Stimulated activated naive CD8-positive, alpha-beta T cell treated with anti-CD3 and anti-CD28 coated beads, Interleukin-15, Interleukin-2, amounts not matched to agents 100 U/mL and 50 U/mL, for 24 hours (primary cell): ENCODE results near the gene ST6GALNAC5.
"Not testable (repeated sequence)": the region's sequence is repeated elsewhere in the genome, so short reads cannot be mapped to it uniquely, and the experiment has no call there.

ENCODE experiments used
- ATAC-seq: fragments of 150-1000 bp; cut with Tn5 transposase; one replicate; pipeline ENCODE4 v1.10.0; 2021
- DNase-seq: peaks from one replicate; pipeline ENCODE4 v3.0.0; 2021

The ST6GALNAC5 gene

GRCh38 chr1:76866566-76866965 lies 714 bp upstream of the ST6GALNAC5 start:
- DNase-seq (no peak), ATAC-seq (no peak)

DNA sequence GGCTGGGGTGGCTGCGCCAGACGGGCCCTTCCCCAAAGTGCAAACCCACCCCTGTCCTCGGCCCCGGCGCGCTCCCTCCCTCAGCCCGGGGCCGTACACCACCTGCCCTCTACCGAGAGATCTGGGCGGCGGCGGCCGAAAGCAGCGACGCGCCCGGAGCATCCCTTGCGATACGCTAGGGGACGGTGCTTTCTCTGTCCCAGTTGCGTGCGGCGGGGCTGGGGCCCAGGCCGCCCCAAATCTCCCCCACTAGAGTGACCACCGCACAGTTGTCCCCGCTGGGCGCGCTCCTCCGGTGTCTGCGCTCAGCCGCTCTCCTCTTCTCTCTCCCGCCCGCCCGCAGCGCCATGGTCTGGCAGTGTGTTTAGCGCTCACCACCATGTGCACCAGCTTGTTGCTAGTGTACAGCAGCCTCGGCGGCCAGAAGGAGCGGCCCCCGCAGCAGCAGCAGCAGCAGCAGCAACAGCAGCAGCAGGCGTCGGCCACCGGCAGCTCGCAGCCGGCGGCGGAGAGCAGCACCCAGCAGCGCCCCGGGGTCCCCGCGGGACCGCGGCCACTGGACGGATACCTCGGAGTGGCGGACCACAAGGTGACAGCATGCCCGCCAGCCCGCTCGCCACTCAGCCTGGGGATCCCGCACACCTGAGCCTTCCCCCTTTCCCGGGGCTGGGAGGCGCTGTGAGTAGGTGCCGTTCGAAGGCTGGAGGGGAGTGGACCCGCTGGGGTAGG lies 1.0 kb downstream of the ST6GALNAC5 start:
- DNase-seq (peak; percentile 34), ATAC-seq (peak; percentile 72)

- DNase-seq: peak; percentile 4
These were observed 1.6 kb downstream of the ST6GALNAC5 start for GRCh38 chr1:76868916-76869315.

DNA sequence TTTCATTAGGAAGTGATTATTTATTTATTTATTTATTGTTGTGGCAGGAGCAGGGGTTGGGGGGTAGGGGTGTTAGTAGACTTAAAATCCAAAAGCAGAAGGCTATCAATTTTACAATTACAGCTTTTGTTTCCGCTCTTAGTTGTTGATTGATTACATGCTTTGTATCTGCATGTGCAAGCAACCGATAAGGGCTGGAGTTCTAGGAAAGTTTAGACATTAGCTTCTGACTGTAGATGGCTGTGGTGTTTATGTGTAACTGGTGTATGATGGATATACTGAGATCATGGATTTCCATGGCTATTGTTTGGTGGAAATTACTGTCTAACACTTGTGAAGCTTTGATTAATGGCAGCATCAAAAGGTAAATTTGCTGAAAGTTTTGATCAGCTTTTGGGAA lies 2.8 kb downstream of the ST6GALNAC5 start:
- no peak for ATAC-seq
- no peak for DNase-seq

More at GRCh38 chr1:76868916-76869315, 1.6 kb downstream of the ST6GALNAC5 start:
- ATAC-seq: no peak

- DNase-seq (no peak), ATAC-seq (no peak)
These were observed 4.2 kb downstream of the ST6GALNAC5 start for GRCh38 chr1:76871355-76871974.

DNA sequence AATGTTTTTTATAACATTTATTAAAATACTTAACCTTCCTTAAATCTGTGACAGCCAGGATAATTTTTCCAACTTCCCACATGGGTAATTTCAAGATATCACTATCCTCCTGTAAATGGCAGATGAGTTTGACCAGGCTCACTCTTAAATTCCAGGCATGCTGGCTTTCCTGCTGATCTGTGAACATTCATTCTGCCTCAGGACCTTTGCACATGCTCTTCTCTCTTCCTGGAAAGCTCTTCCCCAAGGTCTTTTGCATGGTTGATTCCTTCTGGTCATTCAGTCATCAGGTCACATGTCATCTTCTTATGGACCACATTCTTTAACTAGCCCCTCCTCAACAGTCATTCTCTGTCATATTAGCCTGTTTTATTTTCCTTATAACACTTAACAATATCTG lies 5.7 kb downstream of the ST6GALNAC5 start:
- DNase-seq: no peak

GRCh38 chr1:76876655-76877395 lies 9.5 kb downstream of the ST6GALNAC5 start:
- no peak for DNase-seq
- no peak for ATAC-seq

More for the DNA sequence above, 5.7 kb downstream of the ST6GALNAC5 start:
- no peak for ATAC-seq

DNA sequence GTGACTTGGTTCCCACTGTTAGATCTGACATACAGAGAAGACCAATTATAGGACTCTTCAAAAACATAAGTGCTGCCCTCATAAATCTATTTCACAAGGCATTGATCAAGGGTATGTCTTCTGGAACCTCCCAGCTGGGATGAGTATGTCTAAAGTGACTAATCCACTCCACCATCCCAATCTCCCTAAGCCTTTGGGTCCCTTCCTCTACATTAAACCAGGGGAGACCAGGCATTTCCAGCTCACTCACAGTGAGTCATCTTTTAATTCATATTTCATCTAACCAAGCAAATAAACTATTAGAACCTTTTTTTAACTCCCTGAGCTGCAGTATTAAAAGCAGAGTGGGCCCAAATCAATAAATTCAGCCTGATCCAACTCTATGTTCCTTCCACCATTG lies 11.7 kb downstream of the ST6GALNAC5 start:
- not testable (repeated sequence) for DNase-seq, ATAC-seq

GRCh38 chr1:76881762-76882161 lies 14.5 kb downstream of the ST6GALNAC5 start:
- ATAC-seq: no peak

DNA sequence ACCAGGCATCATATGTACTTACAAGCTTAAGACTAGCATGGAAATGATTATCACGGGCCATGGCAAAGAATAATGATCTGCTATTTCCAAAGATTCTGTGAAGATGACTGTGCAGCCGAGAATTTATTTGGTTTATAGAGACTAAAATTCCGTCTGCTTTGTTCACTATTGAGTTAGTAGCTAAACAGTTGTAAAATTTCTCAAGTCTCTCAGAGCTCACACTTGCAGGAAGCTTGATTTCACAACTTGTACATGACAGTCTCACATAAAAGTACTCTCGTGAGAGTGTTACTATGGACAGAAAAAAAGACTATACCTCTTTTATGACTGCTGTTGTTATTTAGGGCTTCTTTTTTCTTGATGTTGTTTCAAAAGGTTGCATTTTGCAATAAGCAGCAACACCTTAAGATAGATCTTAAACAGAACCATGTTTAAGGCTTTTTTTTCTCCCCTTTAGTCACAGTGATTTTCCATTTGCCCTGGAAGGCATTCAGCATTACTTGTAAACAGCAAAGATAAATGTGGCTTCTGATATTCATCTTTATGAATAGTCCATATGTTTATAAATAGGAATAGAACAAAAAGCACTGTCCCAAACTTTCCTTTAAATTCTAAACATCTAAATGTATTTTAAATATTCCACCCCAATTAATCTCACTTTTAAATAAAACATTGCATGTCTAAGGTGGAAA lies 24.8 kb downstream of the ST6GALNAC5 start:
- ATAC-seq: no peak
- no peak for DNase-seq

More at GRCh38 chr1:76881762-76882161, 14.5 kb downstream of the ST6GALNAC5 start:
- DNase-seq: no peak

- no peak for ATAC-seq
- DNase-seq: no peak
These were observed 25.4 kb downstream of the ST6GALNAC5 start for GRCh38 chr1:76892675-76893074.

DNA sequence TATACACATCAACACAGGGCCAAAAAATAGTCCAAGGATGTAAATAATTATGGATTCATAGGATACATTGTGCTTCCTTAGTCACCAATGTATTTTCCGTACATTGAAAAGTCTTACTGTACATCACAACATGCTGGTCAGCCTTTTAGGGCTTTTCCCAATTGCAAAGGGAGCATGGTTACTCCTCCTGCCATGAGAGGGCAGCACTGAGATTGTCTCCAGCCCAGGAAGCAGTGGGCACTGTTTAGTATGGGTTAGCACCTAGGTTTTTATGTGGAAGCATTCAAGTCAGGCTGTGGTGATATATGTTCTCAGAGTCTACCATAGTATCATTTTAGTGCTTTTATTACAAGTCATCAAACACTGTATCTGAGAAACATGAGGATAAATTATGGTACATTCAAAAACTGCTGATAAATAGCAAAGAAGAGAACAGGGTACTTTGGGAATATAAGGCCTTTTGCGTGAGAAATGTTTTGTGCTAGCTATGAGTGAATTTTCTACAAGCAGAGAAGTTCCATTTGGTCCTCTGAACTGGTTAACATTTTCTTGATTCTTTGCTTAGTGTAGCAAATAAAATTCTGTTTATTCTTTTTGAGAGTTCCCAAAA lies 34.0 kb downstream of the ST6GALNAC5 start:
- DNase-seq: peak; percentile 51
- ATAC-seq: peak; percentile 77

DNA sequence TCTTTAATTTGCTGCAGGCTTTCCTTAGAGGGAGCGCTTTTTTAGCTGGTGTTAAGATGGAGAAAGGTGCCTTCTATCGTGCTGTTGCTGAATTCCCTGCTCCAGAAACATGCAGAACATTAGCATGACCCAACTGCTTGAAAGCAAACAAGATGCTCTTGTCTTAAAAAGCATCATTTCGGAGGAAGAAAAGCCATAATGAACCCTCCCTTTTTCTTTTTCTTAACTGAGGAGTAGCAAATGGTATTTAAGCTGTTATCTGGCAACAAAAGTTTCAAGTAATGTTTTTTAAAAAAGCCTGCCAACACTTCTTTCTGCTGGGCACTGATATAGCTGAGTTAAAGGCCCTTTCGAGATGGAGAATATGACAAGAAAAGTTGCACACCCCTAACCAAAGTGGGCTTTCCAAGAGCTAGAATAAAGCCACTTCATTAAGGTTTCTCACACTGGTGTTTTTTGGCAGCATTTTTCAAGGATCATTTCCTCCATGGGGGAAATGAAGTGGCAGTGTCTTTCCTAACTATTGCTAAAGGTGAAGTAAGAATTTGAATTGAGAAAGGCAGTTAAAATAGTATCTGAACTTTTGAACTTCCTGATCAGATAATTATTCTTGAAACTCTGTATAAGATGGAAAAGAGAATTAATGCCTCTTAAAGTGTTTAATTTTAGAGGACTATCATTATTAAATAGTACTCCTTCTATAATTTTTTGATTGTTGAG lies 38.8 kb downstream of the ST6GALNAC5 start:
- ATAC-seq (no peak), DNase-seq (no peak)

DNA sequence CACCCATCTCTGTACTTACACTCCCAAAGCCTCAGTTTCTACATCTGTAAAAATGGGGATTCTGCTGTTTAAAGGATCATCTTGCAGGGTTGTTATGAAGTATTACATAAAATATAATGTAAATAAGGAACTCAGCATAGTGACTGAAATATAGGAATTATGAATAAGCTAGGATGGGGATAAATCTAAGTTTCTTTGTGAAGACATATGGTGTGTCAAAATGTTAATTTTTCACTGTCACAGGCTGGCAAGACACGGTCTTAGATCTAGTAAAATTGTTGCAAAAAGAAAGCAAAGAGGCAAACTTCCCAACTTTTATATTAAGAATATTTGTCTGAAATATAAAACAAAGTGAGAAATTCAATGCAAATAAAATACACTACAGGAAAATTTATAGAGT lies 42.0 kb downstream of the ST6GALNAC5 start:
- DNase-seq: no peak
- no peak for ATAC-seq

DNA sequence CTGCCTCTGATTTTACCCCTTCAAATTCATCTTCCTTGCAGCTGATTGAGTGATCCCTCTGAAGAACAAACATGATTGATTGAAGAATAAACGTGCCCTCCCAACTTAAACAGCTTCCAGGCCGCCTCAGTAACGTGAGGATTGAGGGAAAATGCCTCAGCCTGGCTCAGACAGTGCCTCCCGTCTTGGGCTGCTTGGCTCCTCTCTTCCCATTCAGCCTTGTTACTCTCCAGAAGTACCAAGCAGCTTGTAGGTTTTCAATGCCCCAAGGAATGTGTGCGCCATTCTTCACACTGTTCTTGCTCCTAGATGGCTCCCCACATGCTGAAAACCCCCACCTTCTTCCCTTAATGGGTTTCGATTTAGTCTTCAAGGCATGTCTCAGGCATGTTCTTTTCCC lies 51.8 kb downstream of the ST6GALNAC5 start:
- no peak for ATAC-seq
- no peak for DNase-seq

- no peak for ATAC-seq
- DNase-seq: no peak
These were observed 54.3 kb downstream of the ST6GALNAC5 start for GRCh38 chr1:76921590-76921989.

DNA sequence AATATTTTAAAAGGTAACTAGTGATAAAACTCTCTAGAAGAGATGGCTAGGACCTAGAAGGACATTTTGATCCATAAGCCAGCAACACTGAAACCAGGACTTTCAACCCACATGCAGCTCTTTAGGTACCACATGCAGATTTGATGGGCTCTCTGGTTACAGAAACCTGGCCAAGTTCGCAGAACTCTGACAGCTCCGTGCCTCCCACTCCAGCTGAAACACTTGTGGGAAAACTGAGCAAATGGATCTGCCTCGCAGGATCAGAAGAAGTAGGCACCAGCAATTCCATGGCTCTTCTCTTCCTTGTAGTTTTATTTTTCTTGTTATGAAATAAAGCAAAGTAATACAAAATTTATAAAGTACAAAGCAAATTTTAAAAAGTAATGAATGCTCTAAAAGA lies 58.5 kb downstream of the ST6GALNAC5 start:
- ATAC-seq (no peak), DNase-seq (no peak)

GRCh38 chr1:76928522-76928921 lies 61.2 kb downstream of the ST6GALNAC5 start:
- DNase-seq: no peak

DNA sequence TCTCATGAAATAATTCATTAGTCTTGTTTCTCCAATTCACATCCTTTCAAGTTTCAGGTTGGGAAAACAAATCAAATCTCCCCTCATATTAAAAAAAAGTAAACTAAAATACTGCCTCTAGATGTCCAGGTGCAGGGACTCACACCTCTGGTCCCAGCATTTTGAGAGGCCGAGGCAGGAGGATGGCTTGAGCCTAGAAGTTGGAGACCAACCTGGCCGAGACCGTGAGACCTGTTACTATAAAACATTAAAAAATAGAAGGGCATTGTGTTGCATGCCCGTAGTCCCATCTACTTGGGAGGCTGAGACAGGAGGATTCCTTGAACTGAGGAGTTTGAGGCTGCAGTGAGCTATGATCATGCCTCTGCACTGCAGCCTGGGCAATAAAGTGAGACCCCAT lies 61.9 kb downstream of the ST6GALNAC5 start:
- no peak for DNase-seq
- ATAC-seq: no peak

More at GRCh38 chr1:76928522-76928921, 61.2 kb downstream of the ST6GALNAC5 start:
- no peak for ATAC-seq

DNA sequence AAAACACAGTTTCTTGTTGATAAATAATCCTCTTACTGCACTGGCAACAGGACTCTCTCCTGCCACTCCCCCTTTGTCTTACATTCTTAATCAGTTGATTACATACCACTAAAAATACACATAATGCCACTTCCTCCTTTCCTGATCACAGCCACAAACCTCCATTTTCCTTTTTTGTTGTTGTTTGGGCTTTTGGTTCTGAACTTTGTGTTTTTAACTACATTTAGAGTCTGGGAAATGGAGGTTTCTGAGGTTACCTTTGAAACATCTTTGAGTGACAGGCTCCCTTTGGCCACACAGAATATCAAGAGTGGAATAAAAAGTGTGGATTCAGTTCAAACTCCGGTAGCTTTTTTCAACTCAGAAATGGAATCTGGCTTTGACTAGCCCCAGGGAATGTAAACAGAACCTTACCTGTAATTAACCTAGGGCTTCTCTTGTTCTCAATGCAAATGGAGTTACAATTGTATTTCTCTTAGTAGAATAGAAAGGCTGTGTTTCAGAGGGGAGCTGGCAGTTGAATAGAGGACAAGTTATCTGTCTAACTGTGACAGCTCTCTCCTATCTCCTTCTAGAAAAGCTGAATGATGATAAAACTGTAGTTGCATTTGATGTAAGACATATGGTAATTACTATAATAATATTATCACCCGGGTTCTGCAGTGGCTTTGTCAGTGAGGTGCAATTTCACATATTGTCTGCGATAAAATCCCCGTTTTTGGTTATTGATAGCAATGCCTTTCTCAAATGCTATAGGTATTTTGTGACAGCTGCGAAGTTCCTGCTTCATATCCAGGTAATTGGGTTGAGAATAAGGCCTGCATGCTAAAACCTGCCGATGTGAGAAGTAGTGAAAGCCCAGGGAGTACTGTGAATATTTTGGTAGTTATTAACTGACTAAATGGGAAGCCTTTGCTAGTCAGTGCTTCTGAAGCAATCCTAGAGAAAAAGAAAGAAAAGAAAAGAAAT lies 66.9 kb downstream of the ST6GALNAC5 start:
- DNase-seq (no peak), ATAC-seq (no peak)
